Measurements from ENCODE around the gene TMEM114.

Gene TMEM114

GRCh38 chr16:8547762-8548161 is 42.5 kb downstream of the TMEM114 start:
- DNase-seq: no peak

GRCh38 chr16:8544406-8544805 is 45.9 kb downstream of the TMEM114 start:
- no peak for DNase-seq

DNA sequence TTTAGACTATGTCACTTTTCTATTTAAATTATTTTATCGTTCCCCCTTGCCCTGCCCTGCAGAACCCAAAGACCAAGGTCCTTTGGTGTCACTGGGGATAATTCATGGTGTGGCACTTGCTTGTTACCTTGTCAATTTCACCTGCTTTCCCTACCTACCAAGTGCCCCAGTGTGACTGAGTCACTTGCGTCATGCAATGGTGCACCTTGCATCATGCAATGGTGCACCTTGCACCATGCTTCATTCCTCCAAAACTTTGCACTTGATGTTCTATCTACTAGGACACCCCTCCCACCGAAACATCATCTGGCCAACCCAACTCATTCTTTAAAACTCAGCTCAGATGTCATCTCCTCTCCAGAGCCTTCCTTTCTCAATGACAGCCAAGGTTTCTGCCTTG is 47.1 kb downstream of the TMEM114 start:
- no peak for DNase-seq

DNA sequence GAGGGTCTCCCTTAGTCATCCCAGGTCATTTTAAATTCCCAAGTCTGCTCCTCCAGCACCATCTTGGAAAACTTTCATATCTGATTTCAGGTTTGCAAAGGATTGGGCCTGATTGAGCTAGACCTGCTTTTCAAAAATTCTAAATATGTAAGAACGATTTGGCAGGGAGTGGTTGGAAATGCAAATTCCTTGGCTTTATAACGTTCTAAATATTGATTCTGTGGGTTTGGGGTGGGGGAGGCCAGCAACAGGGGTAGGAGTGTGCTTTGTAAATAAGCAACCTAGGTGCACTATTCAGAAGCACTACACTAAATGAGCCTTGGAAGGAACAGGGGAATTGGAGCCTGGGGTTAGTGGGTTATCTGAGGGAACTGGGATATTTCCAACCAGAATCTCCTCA is 47.9 kb downstream of the TMEM114 start:
- DNase-seq: no peak

DNA sequence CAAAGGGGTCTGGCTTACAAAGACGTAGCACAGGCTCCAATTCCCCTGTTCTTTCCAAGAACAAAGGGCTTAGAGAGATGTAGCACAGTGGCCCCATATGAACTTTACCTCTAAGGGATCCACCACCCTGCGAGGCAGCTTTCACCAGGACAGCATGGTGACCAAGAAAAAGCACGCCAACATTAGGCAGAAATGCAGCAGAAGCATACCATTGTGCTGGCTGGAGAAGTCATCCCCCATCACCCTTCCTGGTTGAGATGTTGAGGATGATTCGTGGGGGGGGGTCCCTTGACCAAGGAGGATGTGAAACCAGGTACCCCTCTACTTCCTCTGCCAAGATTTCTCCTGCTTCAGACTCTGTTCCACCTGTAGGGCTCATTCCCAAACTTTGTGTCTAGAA is 48.4 kb downstream of the TMEM114 start:
- no peak for DNase-seq

- no peak for DNase-seq
These were observed 52.5 kb downstream of the TMEM114 start for GRCh38 chr16:8537691-8538342.

DNA sequence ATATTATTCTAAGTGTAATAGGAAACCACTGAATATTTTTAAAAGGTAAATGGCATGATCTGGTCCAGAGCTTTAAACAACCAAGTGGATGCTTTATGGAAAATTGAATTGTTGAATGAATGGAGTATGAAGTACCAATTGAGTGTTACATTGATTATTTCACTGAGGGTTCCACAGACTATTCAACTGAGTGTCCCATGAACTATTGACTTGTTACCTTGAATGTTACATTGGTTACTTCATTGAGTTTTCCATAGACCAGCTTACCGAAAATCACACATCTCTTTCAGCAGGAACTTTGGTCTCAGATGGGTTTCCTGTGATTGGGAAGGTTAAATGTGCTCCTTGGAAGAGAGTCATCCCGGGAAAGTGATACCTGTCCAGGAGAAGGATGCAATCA is 56.8 kb downstream of the TMEM114 start:
- DNase-seq: no peak

DNA sequence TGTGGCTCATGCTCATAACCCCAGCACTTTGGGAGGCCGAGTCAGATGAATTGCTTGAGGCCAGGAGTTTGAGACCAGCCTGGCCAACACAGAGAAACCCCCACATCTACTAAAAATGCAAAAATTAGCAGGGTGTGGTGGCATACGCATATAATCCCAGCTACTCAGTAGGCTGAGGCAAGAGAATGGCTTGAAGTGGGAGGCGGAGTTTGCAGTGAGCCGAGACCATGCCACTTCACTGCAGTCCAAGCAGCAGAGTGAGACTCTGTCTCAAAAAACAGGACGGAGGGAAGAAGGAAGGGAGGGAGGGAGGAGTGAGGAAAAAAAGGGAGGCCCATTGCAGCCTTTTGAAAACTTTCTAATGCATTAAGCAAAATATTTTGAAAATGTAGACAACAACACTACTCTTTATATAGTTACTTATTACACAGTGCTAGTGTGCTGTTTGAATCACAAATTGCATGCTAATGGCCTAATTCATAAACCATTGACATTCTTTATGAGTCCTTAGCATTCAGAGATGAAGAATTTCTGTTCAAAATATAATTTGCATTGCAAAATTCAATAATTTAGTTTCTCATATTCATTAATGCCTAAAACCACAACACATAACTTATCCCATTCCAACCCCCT is 59.4 kb downstream of the TMEM114 start:
- no peak for DNase-seq

DNA sequence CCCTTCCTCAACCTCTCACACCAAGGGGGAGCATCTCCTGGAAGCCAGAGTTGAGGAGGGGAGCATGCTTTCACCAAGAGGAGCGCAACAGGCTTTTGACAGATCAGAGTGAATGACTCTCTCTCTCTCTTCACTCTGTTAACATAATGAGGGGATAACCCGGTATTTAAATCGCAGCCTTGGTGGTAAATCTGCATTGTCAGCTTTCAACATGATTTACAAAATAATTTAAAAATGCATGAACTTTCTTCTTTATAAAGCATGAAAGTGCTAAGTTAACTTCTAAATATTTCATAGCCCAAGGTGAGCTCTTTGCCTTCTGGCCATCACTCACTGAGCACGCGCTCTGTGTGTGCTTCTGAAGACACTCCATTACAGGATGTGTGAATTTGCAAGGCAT is 61.8 kb downstream of the TMEM114 start:
- DNase-seq: no peak

DNA sequence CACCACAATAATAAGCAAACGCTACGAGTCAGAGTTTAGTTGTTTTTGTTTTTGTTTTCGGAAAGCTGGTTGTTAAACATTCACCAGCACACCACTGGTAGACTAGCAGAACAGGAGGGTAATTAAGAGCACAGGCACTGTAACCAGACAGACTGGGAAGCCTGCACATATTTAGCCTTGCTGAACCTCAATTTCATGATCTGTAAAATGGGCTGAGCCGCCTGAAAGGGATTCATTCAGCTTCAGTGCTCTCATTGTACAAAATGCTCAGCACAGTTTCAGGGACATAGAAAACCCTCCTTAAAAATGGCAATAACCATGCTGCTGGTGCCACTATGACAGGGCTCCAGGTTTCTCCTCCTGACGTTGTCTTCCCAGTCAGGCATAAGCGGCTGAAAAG is 66.4 kb downstream of the TMEM114 start:
- no peak for DNase-seq

DNA sequence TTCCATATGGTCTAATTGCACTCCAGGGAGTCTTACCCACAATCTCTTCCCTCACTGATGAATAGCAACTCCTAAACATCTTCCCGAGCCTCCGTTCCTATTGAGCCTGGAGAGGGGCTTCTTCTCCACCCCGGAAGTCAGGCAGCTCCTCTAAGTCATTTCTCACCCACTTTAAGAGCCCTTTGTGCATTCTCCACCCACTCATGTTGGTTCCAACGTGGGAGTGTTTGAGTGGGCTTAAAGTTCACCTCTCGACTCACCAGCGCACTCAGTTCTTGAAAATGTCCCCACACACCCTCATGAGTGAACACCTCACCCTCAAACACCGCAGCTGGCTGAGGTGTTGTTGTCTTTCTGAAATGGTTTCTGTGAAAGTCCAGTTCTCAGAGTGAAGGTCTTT is 67.6 kb downstream of the TMEM114 start:
- no peak for DNase-seq

DNA sequence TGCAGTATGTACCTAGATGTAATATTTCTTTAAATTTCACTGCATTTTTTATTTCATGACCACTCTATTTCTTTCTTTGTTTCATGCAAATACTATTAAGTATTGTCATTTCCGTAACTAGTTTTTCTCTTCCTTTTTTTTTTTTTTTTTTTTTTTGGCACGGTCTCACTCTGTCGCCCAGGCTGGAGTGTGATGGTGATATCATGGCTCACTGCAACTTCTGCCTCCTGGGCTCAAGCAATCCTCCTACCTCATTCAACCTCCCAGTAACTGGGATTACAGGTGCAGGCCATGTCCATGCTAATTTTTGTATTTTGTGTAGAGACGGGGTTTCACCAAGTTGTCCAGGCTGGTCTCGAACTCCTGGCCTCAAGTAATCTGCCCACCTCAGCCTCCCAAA is 70.7 kb downstream of the TMEM114 start:
- DNase-seq: no peak

Data from KG1 (cell line).